IMR-90 (cell line): ENCODE results near the gene ZSCAN31. TPM values are rescaled to one million over a fixed set of nuclear protein-coding genes. Genes with fewer than 3 reads are reported as not detected.
A peak's percentile ranks its signal among the peaks of the same experiment; 100 is the strongest.

Source experiments
- ATAC-seq: fragments of 200-7000 bp; cut with Tn5 transposase; 2 replicates; pipeline ENCODE4 v1.9.1; 2020; ENCODE audit warnings: low read depth, mild to moderate bottlenecking, moderate library complexity
- BruUV-seq: library from RNA; stranded (reverse); fragments of 400-500 nt; replicated peaks from 2 replicates; lab custom pipeline; 2021; lab: Mats Ljungman, UMichigan
- CTCF ChIA-PET: fragments of 300-600 bp; formaldehyde crosslinking; extraction: SDS; loops from one replicate; lab custom pipeline; 2021; ENCODE audit warnings: antibody characterized with exemption; lab: Yijun Ruan, JAX
- POLR2A ChIA-PET: fragments of 300-600 bp; sonication (Branson Sonifier 250); formaldehyde crosslinking; loops from one replicate; lab custom pipeline; 2022; ENCODE audit warnings: antibody characterized with exemption; ENCODE audit not compliant: unreplicated experiment; lab: Charles Lee
- DNase-seq: peaks from one replicate; pipeline ENCODE4 v3.0.0; 2013
- H2AFZ ChIP-seq: replicated peaks from 2 replicates; pipeline ENCODE3; 2013; ENCODE audit warnings: low read length, mild to moderate bottlenecking; ENCODE audit not compliant: poor library complexity
- H2AK5ac ChIP-seq: 2 replicates; pipeline ENCODE4 v1.6.1; 2013; ENCODE audit warnings: low read depth, low read length, inconsistent platforms
- H2AK9ac ChIP-seq: replicated peaks from 2 replicates; pipeline ENCODE3; 2013; ENCODE audit warnings: mild to moderate bottlenecking, low read depth, low read length, moderate library complexity; ENCODE audit not compliant: poor library complexity
- H2BK120ac ChIP-seq: 2 replicates; pipeline ENCODE4 v1.6.1; 2013; ENCODE audit warnings: low read depth, low read length, inconsistent platforms
- H2BK15ac ChIP-seq: 3 replicates; pipeline ENCODE4 v1.6.1; 2013; ENCODE audit warnings: low read depth, low read length, inconsistent platforms
- H2BK20ac ChIP-seq: 2 replicates; pipeline ENCODE4 v1.6.1; 2013; ENCODE audit warnings: low read depth, mild to moderate bottlenecking, inconsistent platforms, low read length, moderate library complexity
- H2BK5ac ChIP-seq: 2 replicates; pipeline ENCODE4 v1.6.1; 2013; ENCODE audit warnings: mild to moderate bottlenecking, low read depth, low read length, inconsistent platforms; ENCODE audit not compliant: poor library complexity, severe bottlenecking
- H3K14ac ChIP-seq: replicated peaks from 2 replicates; pipeline ENCODE4 v1.6.1; 2013; ENCODE audit warnings: low read depth, low read length, inconsistent platforms
- H3K18ac ChIP-seq: 2 replicates; pipeline ENCODE4 v1.6.1; 2013; ENCODE audit warnings: low read depth, low read length, control low read depth
- H3K23ac ChIP-seq: 2 replicates; pipeline ENCODE4 v1.6.1; 2013; ENCODE audit warnings: low read depth, low read length, inconsistent platforms
- H3K27ac ChIP-seq: 2 replicates; pipeline ENCODE4 v1.5.1; 2013; ENCODE audit warnings: mild to moderate bottlenecking, control low read depth, low read length; ENCODE audit not compliant: insufficient read depth
- H3K27me3 ChIP-seq: 2 replicates; pipeline ENCODE4 v1.6.1; 2013; ENCODE audit warnings: low read length; ENCODE audit not compliant: control insufficient read depth, insufficient read depth
- H3K36me3 ChIP-seq: 2 replicates; pipeline ENCODE4 v1.6.1; 2013; ENCODE audit warnings: low read length, mixed read lengths; ENCODE audit not compliant: control insufficient read depth, insufficient read depth
- H3K4ac ChIP-seq: 2 replicates; pipeline ENCODE4 v1.6.1; 2013; ENCODE audit warnings: low read depth, low read length, inconsistent platforms
- H3K4me1 ChIP-seq: 2 replicates; pipeline ENCODE4 v1.6.1; 2013; ENCODE audit warnings: low read length, mixed read lengths; ENCODE audit not compliant: control insufficient read depth, insufficient read depth
- H3K4me2 ChIP-seq: 2 replicates; pipeline ENCODE4 v1.6.1; 2013; ENCODE audit warnings: low read depth, mild to moderate bottlenecking, control low read depth, low read length, moderate library complexity
- H3K4me3 ChIP-seq: 2 replicates; pipeline ENCODE4 v1.5.1; 2013; ENCODE audit warnings: low read depth, mild to moderate bottlenecking, control low read depth, low read length, moderate library complexity; ENCODE audit not compliant: insufficient read depth
- H3K56ac ChIP-seq: 2 replicates; pipeline ENCODE4 v1.6.1; 2013; ENCODE audit warnings: low read length, inconsistent platforms; ENCODE audit not compliant: insufficient read depth; ENCODE audit errors: extremely low read depth
- H3K79me1 ChIP-seq, 2 experiments: 2 replicates each; pipeline ENCODE4 v1.6.1; 2013; ENCODE audit warnings: low read length in 2 of 2, inconsistent platforms in 1 of 2, low read depth in 1 of 2
- H3K9ac ChIP-seq: 2 replicates; pipeline ENCODE4 v1.6.1; 2013; ENCODE audit warnings: low read depth, low read length, control low read depth
- H3K9me1 ChIP-seq: 2 replicates; pipeline ENCODE4 v1.6.1; 2013; ENCODE audit warnings: low read length, inconsistent platforms; ENCODE audit not compliant: insufficient read depth
- H3K9me3 ChIP-seq: 2 replicates; pipeline ENCODE4 v1.6.1; 2013; ENCODE audit warnings: low read length; ENCODE audit not compliant: control insufficient read depth, insufficient read depth
- H4K20me1 ChIP-seq: 2 replicates; pipeline ENCODE4 v1.6.1; 2013; ENCODE audit warnings: low read length, inconsistent platforms; ENCODE audit not compliant: insufficient read depth
- H4K5ac ChIP-seq: 2 replicates; pipeline ENCODE4 v1.6.1; 2013; ENCODE audit warnings: mild to moderate bottlenecking, low read depth, low read length, control low read depth
- H4K8ac ChIP-seq, 2 experiments: 2 replicates each; pipeline ENCODE4 v1.6.1; 2013; ENCODE audit warnings: low read depth in 2 of 2, low read length in 2 of 2, control low read depth in 1 of 2, inconsistent platforms in 1 of 2
- H4K91ac ChIP-seq: 2 replicates; pipeline ENCODE4 v1.6.1; 2013; ENCODE audit warnings: low read depth, low read length, inconsistent platforms; ENCODE audit not compliant: insufficient read depth
- CEBPB ChIP-seq: IDR thresholded peaks from 2 replicates; pipeline ENCODE4 v1.6.1; 2012; ENCODE audit warnings: low read depth, low read length, improper control_type of control experiment
- CHD1 ChIP-seq: IDR thresholded peaks from 2 replicates; pipeline ENCODE4 v1.6.1; 2012; ENCODE audit warnings: low read depth, low read length, improper control_type of control experiment
- FOS ChIP-seq: fragments of 150-350 bp; IDR thresholded peaks from 2 replicates; pipeline ENCODE4 v1.6.1; 2016; ENCODE audit warnings: low read depth, low read length
- MAFK ChIP-seq: IDR thresholded peaks from 2 replicates; pipeline ENCODE4 v1.6.1; 2012; ENCODE audit warnings: low read depth, low read length, improper control_type of control experiment
- MAZ ChIP-seq: IDR thresholded peaks from 2 replicates; pipeline ENCODE4 v1.6.1; 2012; ENCODE audit warnings: low read depth, mild to moderate bottlenecking, low read length, improper control_type of control experiment, moderate library complexity, borderline replicate concordance
- POLR2A ChIP-seq: IDR thresholded peaks from 2 replicates; pipeline ENCODE4 v1.6.1; 2012; ENCODE audit warnings: mild to moderate bottlenecking, low read depth, low read length
- WGBS, 2 experiments: methylation state at CpG; one replicate each; pipeline versions ENCODE4 v1.1.5 to v1.1.7; 2013; ENCODE audit warnings: missing lambda C conversion rate in 2 of 2; ENCODE audit not compliant: insufficient read length in 1 of 2; ENCODE audit errors: extremely low coverage in 2 of 2; 5-methylcytosine and 5-hydroxymethylcytosine counted together
- dilution Hi-C: fragments of 300-500 bp; cut with HindIII; formaldehyde crosslinking; loops from one replicate; pipeline ENCODE4 v1.14.3; 2018; ENCODE audit warnings: low sequenced_read_pairs; ENCODE audit not compliant: unreplicated experiment
- in situ Hi-C: fragments of 300-500 bp; cut with MboI; formaldehyde crosslinking; loops from 3 replicates; pipeline ENCODE4 v1.14.3; 2019; ENCODE audit warnings: low sequenced_read_pairs, inconsistent platforms, mixed read lengths
- intact Hi-C: fragments of 100-400 bp; cut with micrococcal nuclease; formaldehyde crosslinking; loops from 2 replicates; pipeline ENCODE4 v1.10.0; 2022
- polyA plus RNA-seq, 3 experiments: library from polyadenylated mRNA; depleted of rRNA; stranded (reverse); fragments of >200 nt; gene quantifications; 2 replicates each; pipeline ENCODE4 v1.2.3, GENCODE V29; 2012; ENCODE audit warnings: low replicate concordance in 1 of 3
- total RNA-seq: library from RNA; depleted of rRNA; stranded (reverse); fragments of >200 nt; gene quantifications from 2 replicates; pipeline ENCODE4 v1.2.3, GENCODE V29; 2012
- TF ChIP-seq, protein P1 (sequence below): fragments of 150-350 bp; IDR thresholded peaks from 2 replicates; pipeline ENCODE4 v1.6.1; 2017; ENCODE audit warnings: mild to moderate bottlenecking, antibody characterized with exemption, low read length, low read depth

The ZSCAN31 gene
- total and polyA plus RNA-seq, 2 of the 4 experiments (the other 2 are of a cell fraction): 1.4 to 4.7 TPM

DNA sequence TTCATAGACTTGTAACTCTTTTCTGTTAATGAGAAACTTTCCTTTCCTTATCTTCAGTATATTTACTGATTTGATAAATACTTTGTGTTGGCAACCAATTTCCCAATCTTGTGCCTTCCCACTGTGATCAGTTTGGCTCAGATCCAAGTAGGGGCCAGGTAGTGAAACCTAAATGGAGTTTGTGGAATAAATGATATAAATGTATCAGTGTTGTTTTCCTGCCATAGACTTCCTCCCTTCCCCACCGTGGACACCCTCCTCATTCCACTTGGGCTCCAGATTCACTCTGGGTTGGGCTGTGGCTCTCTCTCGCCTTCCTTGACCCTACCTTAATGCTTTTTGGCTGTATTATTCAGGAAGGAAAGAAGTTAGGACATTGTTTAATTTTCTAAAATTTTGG, 15.1 kb upstream of the ZSCAN31 start:
- ATAC-seq: no peak
- in situ Hi-C loops (no loop called here), dilution Hi-C loops (no loop called here)

More for the DNA sequence above, 15.1 kb upstream of the ZSCAN31 start:
- Histone ChIP-seq H3K4me1 (peaks cover 8% of the 10 kb centered on the region), H2BK20ac (no peak overlapping the region), H2AK5ac (no peak overlapping the region), H4K91ac (no peak overlapping the region; the same call in 1 of the 2 replicates), H2BK15ac (no peak overlapping the region), H3K79me1 (peaks cover 26 to 47% of the 10 kb centered on the region in 2 experiments), H3K18ac (no peak overlapping the region), H3K4me2 (peak overlapping the region; percentile 36), H4K5ac (peak overlapping the region; percentile 12; the same call in 1 of the 2 replicates), H3K36me3 (no peaks in the 10 kb centered on the region), H4K20me1 (no peaks in the 10 kb centered on the region), H2BK120ac (no peak overlapping the region), H3K23ac (no peak overlapping the region), H3K14ac (no peak overlapping the region), H3K4ac (no peak overlapping the region), H2BK5ac (no peak overlapping the region), H3K4me3 (no peak overlapping the region), H3K27ac (no peak overlapping the region), H4K8ac (0 out of 4 replicates have a peak overlapping the region, but pooled peaks of 1 of the 2 experiments have one; percentile 17), H3K9me1 (peaks cover 9% of the 10 kb centered on the region; the same call in 1 of the 2 replicates), H3K56ac (no peak overlapping the region), H3K9ac (peak overlapping the region; percentile 39; the same call in 1 of the 2 replicates), H3K9me3 (no peaks in the 10 kb centered on the region), H3K27me3 (peaks cover 7% of the 10 kb centered on the region), H2AFZ (no peak overlapping the region), H2AK9ac (no peak overlapping the region)
- WGBS, 2 experiments: no CpG with 5 or more reads among the region's 2 CpGs
- ChIA-PET POLR2A (interaction anchor here (0.6 to 0.7 kb wide), 2 partner anchors 99 to 440 kb away, joined by 3 read pairs; partner anchors contain the start of gene ZKSCAN4), CTCF (interaction anchor here (1.0 kb wide), 1 partner anchor 32 kb away, joined by 3 read pairs; no protein-coding TSS in a partner anchor)
- intact Hi-C loops: no loop called here
- TF ChIP-seq FOS (no peak), POLR2A (no peak), CHD1 (no peak), MAFK (no peak), MAZ (no peak), CEBPB (no peak)
- TF ChIP-seq, protein P1, sequence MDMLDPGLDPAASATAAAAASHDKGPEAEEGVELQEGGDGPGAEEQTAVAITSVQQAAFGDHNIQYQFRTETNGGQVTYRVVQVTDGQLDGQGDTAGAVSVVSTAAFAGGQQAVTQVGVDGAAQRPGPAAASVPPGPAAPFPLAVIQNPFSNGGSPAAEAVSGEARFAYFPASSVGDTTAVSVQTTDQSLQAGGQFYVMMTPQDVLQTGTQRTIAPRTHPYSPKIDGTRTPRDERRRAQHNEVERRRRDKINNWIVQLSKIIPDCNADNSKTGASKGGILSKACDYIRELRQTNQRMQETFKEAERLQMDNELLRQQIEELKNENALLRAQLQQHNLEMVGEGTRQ: no peak
- BruUV-seq: no TSS peak
- DNase-seq: no peak
